H1 (cell line): Measurements from ENCODE around the gene LKAAEAR1. TPM values are rescaled to one million over a fixed set of nuclear protein-coding genes. Genes with fewer than 3 reads are reported as not detected.

ENCODE experiments used
- CTCF ChIA-PET: fragments of 300-600 bp; sonication (Branson Sonifier 250); formaldehyde crosslinking; loops from one replicate; lab custom pipeline; 2021; ENCODE audit not compliant: partially characterized antibody; lab: Charles Lee
- POLR2A ChIA-PET: fragments of 300-600 bp; sonication (Branson Sonifier 250); formaldehyde crosslinking; loops from one replicate; lab custom pipeline; 2021; ENCODE audit warnings: inconsistent platforms; ENCODE audit not compliant: partially characterized antibody; lab: Charles Lee
- DNase-seq, 2 experiments: peaks; one replicate each; pipeline versions ENCODE4 v3.0.0 to v3.0.0-alpha.2; 2010 to 2022; ENCODE audit warnings: low spot score in 2 of 2, low read depth in 1 of 2, mixed read lengths in 1 of 2
- FAIRE-seq: peaks from 2 replicates; lab custom pipeline; 2011; peaks lifted over from hg19 to GRCh38; lab: Jason Lieb, UNC
- H2AFZ ChIP-seq: 2 replicates; pipeline ENCODE4 v1.8.1; 2012; ENCODE audit warnings: low read length, inconsistent platforms
- H2AK5ac ChIP-seq: 2 replicates; pipeline ENCODE4 v1.6.1; 2013; ENCODE audit warnings: low read depth, low read length
- H2BK120ac ChIP-seq: replicated peaks from 2 replicates; pipeline ENCODE3; 2013; ENCODE audit warnings: low read depth, low read length, inconsistent platforms
- H2BK12ac ChIP-seq: 2 replicates; pipeline ENCODE4 v1.6.1; 2013; ENCODE audit warnings: low read depth, low read length
- H2BK15ac ChIP-seq: 2 replicates; pipeline ENCODE4 v1.6.1; 2013; ENCODE audit warnings: low read length
- H2BK20ac ChIP-seq: 2 replicates; pipeline ENCODE4 v1.6.1; 2013; ENCODE audit warnings: low read length
- H2BK5ac ChIP-seq: 2 replicates; pipeline ENCODE4 v1.6.1; 2013; ENCODE audit warnings: low read depth, low read length
- H3K14ac ChIP-seq: 2 replicates; pipeline ENCODE4 v1.6.1; 2013; ENCODE audit warnings: inconsistent platforms; ENCODE audit not compliant: insufficient read length
- H3K18ac ChIP-seq: 2 replicates; pipeline ENCODE4 v1.6.1; 2013; ENCODE audit warnings: low read length; ENCODE audit errors: extremely low read depth
- H3K23ac ChIP-seq: 2 replicates; pipeline ENCODE4 v1.6.1; 2013; ENCODE audit warnings: inconsistent platforms; ENCODE audit not compliant: insufficient read length
- H3K23me2 ChIP-seq: 2 replicates; pipeline ENCODE4 v1.6.1; 2013; ENCODE audit warnings: low read depth, low read length
- H3K27ac ChIP-seq: 2 replicates; pipeline ENCODE4 v1.6.1; 2011; ENCODE audit warnings: low read depth, low read length, inconsistent platforms
- H3K27me3 ChIP-seq, 4 experiments: replicated peaks in 1 of 4; 1 replicate in 1 of 4; 2 replicates in 3 of 4; pipeline versions ENCODE4 v1.6.1 to v1.8.1; 2011 to 2013; ENCODE audit warnings: low read length in 3 of 4, mild to moderate bottlenecking in 3 of 4, inconsistent platforms in 2 of 4, mixed read lengths in 2 of 4, moderate library complexity in 1 of 4; ENCODE audit not compliant: control insufficient read depth in 3 of 4, insufficient read depth in 3 of 4; ENCODE audit errors: extremely low read depth in 1 of 4
- H3K36me3 ChIP-seq, 4 experiments: 2 replicates each; pipeline versions ENCODE4 v1.6.1 to v1.8.1; 2011 to 2013; ENCODE audit warnings: mild to moderate bottlenecking in 4 of 4, low read length in 3 of 4, moderate library complexity in 2 of 4, control low read depth in 1 of 4, inconsistent platforms in 1 of 4; ENCODE audit not compliant: insufficient read depth in 4 of 4, control insufficient read depth in 2 of 4
- H3K4ac ChIP-seq: replicated peaks from 2 replicates; pipeline ENCODE3; 2013; ENCODE audit warnings: low read length, low read depth, mixed read lengths, inconsistent platforms; ENCODE audit not compliant: insufficient read length
- H3K4me1 ChIP-seq, 4 experiments: replicated peaks in 1 of 4; 1 replicate in 1 of 4; 2 replicates in 3 of 4; pipeline versions ENCODE4 v1.6.1 to v1.8.1; 2011 to 2013; ENCODE audit warnings: low read length in 3 of 4, inconsistent platforms in 2 of 4, mixed read lengths in 1 of 4; ENCODE audit not compliant: insufficient read depth in 4 of 4, control insufficient read depth in 3 of 4
- H3K4me2 ChIP-seq, 2 experiments: 2 replicates each; pipeline versions ENCODE4 v1.6.1 to v1.8.1; 2011 to 2013; ENCODE audit warnings: low read depth in 2 of 2, low read length in 2 of 2, control low read depth in 1 of 2, inconsistent platforms in 1 of 2, mild to moderate bottlenecking in 1 of 2; ENCODE audit not compliant: insufficient read depth in 1 of 2
- H3K4me3 ChIP-seq, 4 experiments: fragments of 200-600, 300-600 bp in 1 of 4; sonication (generic), shearing (Covaris generic), sonication (Bioruptor Twin) in 1 of 4; 2 replicates each; pipeline versions ENCODE4 v1.5.1 to v1.8.1; 2011 to 2016; ENCODE audit warnings: low read length in 4 of 4, low read depth in 3 of 4, control low read depth in 2 of 4, inconsistent platforms in 2 of 4, mild to moderate bottlenecking in 2 of 4, mixed read lengths in 1 of 4, moderate library complexity in 1 of 4; ENCODE audit not compliant: insufficient read depth in 2 of 4; ENCODE audit errors: extremely low read depth in 1 of 4
- H3K56ac ChIP-seq: replicated peaks from 2 replicates; pipeline ENCODE3; 2013; ENCODE audit warnings: low read depth, mild to moderate bottlenecking, mixed read lengths, low read length, inconsistent platforms; ENCODE audit not compliant: insufficient read length
- H3K79me1 ChIP-seq: 2 replicates; pipeline ENCODE4 v1.6.1; 2013; ENCODE audit warnings: low read depth, low read length, control low read depth
- H3K79me2 ChIP-seq, 2 experiments: 2 replicates each; pipeline versions ENCODE4 v1.6.1 to v1.8.1; 2012 to 2013; ENCODE audit warnings: low read length in 2 of 2, mild to moderate bottlenecking in 2 of 2, inconsistent platforms in 1 of 2; ENCODE audit not compliant: insufficient read depth in 2 of 2, control insufficient read depth in 1 of 2
- H3K9ac ChIP-seq, 4 experiments: replicated peaks in 1 of 4; 1 replicate in 1 of 4; 2 replicates in 3 of 4; pipeline versions ENCODE4 v1.6.1 to v1.8.1; 2011 to 2013; ENCODE audit warnings: low read depth in 3 of 4, low read length in 3 of 4, control low read depth in 2 of 4, mild to moderate bottlenecking in 2 of 4, moderate library complexity in 2 of 4, inconsistent platforms in 1 of 4; ENCODE audit errors: extremely low read depth in 1 of 4
- H3K9me3 ChIP-seq, 2 experiments: 2 replicates each; pipeline versions ENCODE4 v1.6.1 to v1.8.1; 2012 to 2013; ENCODE audit warnings: mild to moderate bottlenecking in 2 of 2, moderate library complexity in 2 of 2, control low read depth in 1 of 2, inconsistent platforms in 1 of 2, low read depth in 1 of 2, low read length in 1 of 2, mixed read lengths in 1 of 2; ENCODE audit not compliant: insufficient read depth in 2 of 2
- H4K20me1 ChIP-seq, 2 experiments: replicated peaks in 1 of 2; 2 replicates each; pipeline versions ENCODE3 to v1.8.1; 2011 to 2013; ENCODE audit warnings: inconsistent platforms in 2 of 2, low read length in 2 of 2, mild to moderate bottlenecking in 1 of 2; ENCODE audit not compliant: insufficient read depth in 2 of 2, control insufficient read depth in 1 of 2
- H4K5ac ChIP-seq: 2 replicates; pipeline ENCODE4 v1.6.1; 2013; ENCODE audit warnings: low read length, low read depth, mixed read lengths, inconsistent platforms; ENCODE audit not compliant: insufficient read length
- H4K8ac ChIP-seq: 2 replicates; pipeline ENCODE4 v1.8.0; 2013; ENCODE audit warnings: mild to moderate bottlenecking, moderate library complexity, low read length, inconsistent platforms; ENCODE audit not compliant: insufficient read depth; ENCODE audit errors: extremely low read depth
- H4K91ac ChIP-seq: replicated peaks from 2 replicates; pipeline ENCODE3; 2013; ENCODE audit warnings: low read length, mixed read lengths, inconsistent platforms; ENCODE audit not compliant: insufficient read length
- HDAC6 ChIP-seq: IDR thresholded peaks from one replicate; pipeline ENCODE4 v1.7.1; 2012; ENCODE audit warnings: low read depth, mild to moderate bottlenecking, inconsistent platforms, low read length, moderate library complexity
- SIRT6 ChIP-seq: IDR thresholded peaks from one replicate; pipeline ENCODE4 v1.7.1; 2012; ENCODE audit warnings: low read length, inconsistent platforms
- TBP ChIP-seq: IDR thresholded peaks from 2 replicates; pipeline ENCODE4 v1.6.1; 2011; ENCODE audit warnings: low read depth, low read length, improper control_type of control experiment
- ZNF274 ChIP-seq: IDR thresholded peaks from 2 replicates; pipeline ENCODE4 v1.7.0; 2012; ENCODE audit warnings: low read length, borderline replicate concordance; ENCODE audit errors: extremely low read depth
- WGBS, 2 experiments: shearing (Covaris generic) in 1 of 2; methylation state at CpG; one replicate each; pipeline versions ENCODE4 v1.1.6 to v1.1.7; 2013 to 2015; ENCODE audit warnings: low lambda C conversion rate in 2 of 2, mixed read lengths in 2 of 2, inconsistent platforms in 1 of 2, low coverage in 1 of 2, missing lambda C conversion rate in 1 of 2; ENCODE audit not compliant: insufficient replicate concordance in 2 of 2, insufficient coverage in 1 of 2, insufficient read length in 1 of 2; ENCODE audit errors: extremely low coverage in 1 of 2, missing lambda C conversion rate in 1 of 2; 5-methylcytosine and 5-hydroxymethylcytosine counted together
- polyA plus RNA-seq, 7 experiments: library from polyadenylated mRNA; depleted of rRNA in 3 of 7; stranded (reverse) in 5 of 7; unstranded in 2 of 7; fragments of >200 nt in 5 of 7; fragments of 200-250 nt in 2 of 7; gene quantifications; 1 replicate in 5 of 7; 2 replicates in 1 of 7; 4 replicates in 1 of 7; pipeline versions ENCODE4 v1.2.1 to v1.2.3, GENCODE V29; 2011 to 2013; ENCODE audit warnings: missing spikeins in 2 of 7, mixed read lengths in 2 of 7
- total RNA-seq: library from RNA; stranded (reverse); fragmentation: NEBNext Ultra II Directional; extraction: Animal tissue kit (Norgen Biotek cat#: 25700); gene quantifications from 2 replicates; pipeline ENCODE4 v1.2.1, GENCODE V29; 2021
- TF ChIP-seq, protein P1 (sequence below): IDR thresholded peaks from 2 replicates; pipeline ENCODE4 v1.6.1; 2012; ENCODE audit warnings: inconsistent platforms
- TF ChIP-seq, protein P2 (sequence below): IDR thresholded peaks from 2 replicates; pipeline ENCODE4 v1.6.1; 2012; ENCODE audit warnings: low read length, inconsistent platforms

LKAAEAR1 gene
- total and polyA plus RNA-seq, 2 of the 8 experiments (the other 6 are each of a cell fraction or from before 2014, with no cell fraction given), result 0.41 to 0.53 TPM

DNA sequence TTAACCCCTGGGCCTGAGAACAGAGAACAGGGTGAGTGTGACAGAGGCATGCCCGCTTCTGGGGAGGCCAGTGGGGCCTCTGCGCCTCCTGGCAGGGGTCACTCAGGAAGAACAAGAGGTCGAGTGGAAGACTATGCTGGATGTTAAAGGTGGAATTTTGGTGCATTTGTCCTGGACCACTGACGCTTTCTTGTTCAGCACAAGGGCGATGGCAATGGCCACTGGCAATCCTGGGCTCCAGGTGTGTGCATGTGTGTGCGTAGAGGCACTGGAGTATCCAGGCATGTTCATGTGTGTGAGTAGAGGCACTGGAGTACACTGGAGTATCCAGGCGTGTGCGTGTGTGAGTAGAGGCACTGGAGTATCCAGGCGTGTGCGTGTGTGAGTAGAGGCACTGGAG lies 46.7 kb upstream of the LKAAEAR1 start:
- H3K9me3 ChIP-seq, result no peaks in the 10 kb centered on the region
- H2BK120ac ChIP-seq, result no peak overlapping the region
- H3K27me3 ChIP-seq, result no peaks in the 10 kb centered on the region
- H2AFZ ChIP-seq, result no peak overlapping the region
- no peaks in the 10 kb centered on the region for H3K79me2 ChIP-seq
- no peaks in the 10 kb centered on the region; a peak in 1 of 7 replicates for H3K4me1 ChIP-seq
- POLR2A ChIA-PET, result no interaction called here
- H3K4ac ChIP-seq, result no peak overlapping the region
- no peak overlapping the region for H2BK15ac ChIP-seq
- no peak overlapping the region for H3K4me2 ChIP-seq
- H4K91ac ChIP-seq, result no peak overlapping the region
- H3K23ac ChIP-seq, result no peak overlapping the region
- no peak overlapping the region for H4K5ac ChIP-seq
- H3K4me3 ChIP-seq, result no peak overlapping the region
- H2BK20ac ChIP-seq, result no peak overlapping the region
- H4K20me1 ChIP-seq, result no peaks in the 10 kb centered on the region
- H4K8ac ChIP-seq, result no peak overlapping the region
- TF ChIP-seq, protein P1, sequence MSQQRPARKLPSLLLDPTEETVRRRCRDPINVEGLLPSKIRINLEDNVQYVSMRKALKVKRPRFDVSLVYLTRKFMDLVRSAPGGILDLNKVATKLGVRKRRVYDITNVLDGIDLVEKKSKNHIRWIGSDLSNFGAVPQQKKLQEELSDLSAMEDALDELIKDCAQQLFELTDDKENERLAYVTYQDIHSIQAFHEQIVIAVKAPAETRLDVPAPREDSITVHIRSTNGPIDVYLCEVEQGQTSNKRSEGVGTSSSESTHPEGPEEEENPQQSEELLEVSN, result no peak
- TF ChIP-seq TBP (no peak), SIRT6 (no peak), HDAC6 (no peak), ZNF274 (no peak)
- TF ChIP-seq, protein P2, sequence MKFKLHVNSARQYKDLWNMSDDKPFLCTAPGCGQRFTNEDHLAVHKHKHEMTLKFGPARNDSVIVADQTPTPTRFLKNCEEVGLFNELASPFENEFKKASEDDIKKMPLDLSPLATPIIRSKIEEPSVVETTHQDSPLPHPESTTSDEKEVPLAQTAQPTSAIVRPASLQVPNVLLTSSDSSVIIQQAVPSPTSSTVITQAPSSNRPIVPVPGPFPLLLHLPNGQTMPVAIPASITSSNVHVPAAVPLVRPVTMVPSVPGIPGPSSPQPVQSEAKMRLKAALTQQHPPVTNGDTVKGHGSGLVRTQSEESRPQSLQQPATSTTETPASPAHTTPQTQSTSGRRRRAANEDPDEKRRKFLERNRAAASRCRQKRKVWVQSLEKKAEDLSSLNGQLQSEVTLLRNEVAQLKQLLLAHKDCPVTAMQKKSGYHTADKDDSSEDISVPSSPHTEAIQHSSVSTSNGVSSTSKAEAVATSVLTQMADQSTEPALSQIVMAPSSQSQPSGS, result no peak
- no peaks in the 10 kb centered on the region for H3K23me2 ChIP-seq
- H3K18ac ChIP-seq, result no peak overlapping the region
- CTCF ChIA-PET, result interaction anchor here (1.0 kb wide), 1 partner anchor 11 kb away, joined by 4 read pairs; no protein-coding TSS in a partner anchor
- H2BK12ac ChIP-seq, result no peak overlapping the region
- DNase-seq, result no peak
- no peak overlapping the region for H3K9ac ChIP-seq
- H2AK5ac ChIP-seq, result no peak overlapping the region
- H2BK5ac ChIP-seq, result no peak overlapping the region
- 83% methylated on average over 10 of the region's 10 CpGs; no CpG with 5 or more reads in 1 of the 2 experiments for WGBS, 2 experiments
- H3K79me1 ChIP-seq, result no peaks in the 10 kb centered on the region
- H3K27ac ChIP-seq, result no peak overlapping the region
- no peak for FAIRE-seq
- H3K56ac ChIP-seq, result no peak overlapping the region
- H3K36me3 ChIP-seq, result no peaks in the 10 kb centered on the region
- H3K14ac ChIP-seq, result no peak overlapping the region
